D721Med (cell line): ENCODE data around the gene NEK11.
A peak's percentile ranks its signal among the peaks of the same experiment; 100 is the strongest.
"Not testable (repeated sequence)": the region's sequence is repeated elsewhere in the genome, so short reads cannot be mapped to it uniquely, and the experiment has no call there.

ENCODE experiments used
- DNase-seq: peaks from one replicate; pipeline ENCODE4 v3.0.0; 2011; ENCODE audit warnings: low spot score; ENCODE audit not compliant: insufficient read length
- FAIRE-seq: peaks from 2 replicates; lab custom pipeline; 2011; peaks lifted over from hg19 to GRCh38; lab: Jason Lieb, UNC
- CTCF ChIP-seq: IDR thresholded peaks from 2 replicates; pipeline ENCODE4 v1.5.1; 2012; ENCODE audit warnings: mild to moderate bottlenecking, control low read depth; ENCODE audit not compliant: insufficient read depth; ENCODE audit errors: missing control alignments

NEK11 gene

GRCh38 chr3:131328721-131329120 lies 302.0 kb downstream of the NEK11 start:
- FAIRE-seq (no peak), DNase-seq (peak; percentile 47)
- TF ChIP-seq CTCF: no peak

GRCh38 chr3:131329774-131330173 lies 303.1 kb downstream of the NEK11 start:
- TF ChIP-seq CTCF: no peak
- FAIRE-seq (no peak), DNase-seq (no peak)

GRCh38 chr3:131331456-131332085 lies 304.9 kb downstream of the NEK11 start:
- not testable (repeated sequence) for DNase-seq, FAIRE-seq

- DNase-seq: no peak
- no peak for FAIRE-seq
- no peak for TF ChIP-seq CTCF
Observed at GRCh38 chr3:131338948-131339640, 312.4 kb downstream of the NEK11 start.

GRCh38 chr3:131341761-131342160 lies 315.1 kb downstream of the NEK11 start:
- no peak for DNase-seq
- FAIRE-seq: no peak
- TF ChIP-seq CTCF: no peak

GRCh38 chr3:131348911-131349310 lies 322.2 kb downstream of the NEK11 start:
- DNase-seq (no peak), FAIRE-seq (no peak)
- no peak for TF ChIP-seq CTCF

GRCh38 chr3:131349454-131349853 lies 322.8 kb downstream of the NEK11 start:
- no peak for FAIRE-seq
- no peak for TF ChIP-seq CTCF
- DNase-seq: no peak
